K562 (cell line): Measurements from ENCODE around the gene MYO1D. TPM values are rescaled to one million over a fixed set of nuclear protein-coding genes. Genes with fewer than 3 reads are reported as not detected.

Experiments
- ATAC-seq: fragments of 200-7000 bp; cut with Tn5 transposase; 3 replicates; pipeline ENCODE4 v1.9.1; 2020; ENCODE audit warnings: moderate library complexity
- BruUV-seq: library from RNA; stranded (reverse); fragments of 400-500 nt; replicated peaks from 2 replicates; lab custom pipeline; 2021; lab: Mats Ljungman, UMichigan
- CTCF ChIA-PET: fragments of 300-600 bp; formaldehyde crosslinking; extraction: SDS; loops from one replicate; lab custom pipeline; 2021; ENCODE audit warnings: low intra/inter-chr PET ratio; lab: Yijun Ruan, JAX
- POLR2A ChIA-PET: fragments of 300-600, 350-650 bp; sonication (Branson Sonifier 250); formaldehyde crosslinking; extraction: SDS; loops from one replicate; lab custom pipeline; 2021; ENCODE audit warnings: antibody characterized with exemption, inconsistent platforms; lab: Yijun Ruan, JAX
- DNase-seq, 4 experiments: peaks; one replicate each; pipeline versions ENCODE4 v3.0.0 to v3.0.0-alpha.2; 2011 to 2018; ENCODE audit warnings: low spot score in 3 of 4, mixed read lengths in 3 of 4; ENCODE audit errors: extremely low read depth in 1 of 4
- FAIRE-seq: peaks from 2 replicates; lab custom pipeline; 2011; peaks lifted over from hg19 to GRCh38; lab: Jason Lieb, UNC
- H2AFZ ChIP-seq: 2 replicates; pipeline ENCODE4 v1.6.0; 2011; ENCODE audit warnings: low read depth, low read length, control low read depth, inconsistent platforms
- H3K27ac ChIP-seq: fragments of 200-600 bp; 3 replicates; pipeline ENCODE4 v1.8.0; 2011; ENCODE audit warnings: low read depth, mild to moderate bottlenecking, control low read depth, inconsistent platforms, low read length, moderate library complexity, mixed read lengths; ENCODE audit errors: extremely low read depth
- H3K27me3 ChIP-seq, 2 experiments: fragments of 300-600 bp in 1 of 2; 2 replicates in 1 of 2; 3 replicates in 1 of 2; pipeline versions ENCODE4 v1.6.0 to v1.8.0; 2011; ENCODE audit warnings: inconsistent platforms in 2 of 2, low read length in 2 of 2, mild to moderate bottlenecking in 1 of 2, mixed read lengths in 1 of 2, moderate library complexity in 1 of 2; ENCODE audit not compliant: control insufficient read depth in 2 of 2, insufficient read depth in 2 of 2
- H3K36me3 ChIP-seq: fragments of 300-600 bp; 3 replicates; pipeline ENCODE4 v1.8.0; 2011; ENCODE audit warnings: mild to moderate bottlenecking, low read length, inconsistent platforms; ENCODE audit not compliant: control insufficient read depth, insufficient read depth
- H3K4me1 ChIP-seq, 2 experiments: fragments of 200-600 bp in 1 of 2; replicated peaks in 1 of 2; 2 replicates in 1 of 2; 3 replicates in 1 of 2; pipeline versions ENCODE4 v1.5.1 to v1.8.0; 2011; ENCODE audit warnings: inconsistent platforms in 2 of 2, low read length in 2 of 2, mild to moderate bottlenecking in 1 of 2, mixed read lengths in 1 of 2, moderate library complexity in 1 of 2; ENCODE audit not compliant: control insufficient read depth in 2 of 2, insufficient read depth in 2 of 2
- H3K4me2 ChIP-seq: 2 replicates; pipeline ENCODE4 v1.6.1; 2011; ENCODE audit warnings: low read length, control low read depth, inconsistent platforms, mixed read lengths; ENCODE audit not compliant: insufficient read depth
- H3K4me3 ChIP-seq: fragments of 200-600 bp; sonication (generic), shearing (Covaris generic); 2 replicates; pipeline ENCODE4 v1.5.1; 2016; ENCODE audit warnings: control low read depth, inconsistent platforms
- H3K79me2 ChIP-seq: fragments of 200-600 bp; 3 replicates; pipeline ENCODE4 v1.8.0; 2011; ENCODE audit warnings: low read length, inconsistent platforms; ENCODE audit not compliant: control insufficient read depth, insufficient read depth
- H3K9ac ChIP-seq, 2 experiments: 2 replicates each; pipeline versions ENCODE4 v1.6.0 to v1.6.1; 2011; ENCODE audit warnings: low read depth in 2 of 2, low read length in 2 of 2, control low read depth in 1 of 2, inconsistent platforms in 1 of 2, mild to moderate bottlenecking in 1 of 2, mixed read lengths in 1 of 2; ENCODE audit not compliant: insufficient read depth in 1 of 2
- H3K9me1 ChIP-seq: one replicate; pipeline ENCODE4 v1.6.0; 2011; ENCODE audit warnings: inconsistent platforms, mild to moderate bottlenecking, low read length, moderate library complexity; ENCODE audit not compliant: control insufficient read depth, insufficient read depth
- H3K9me3 ChIP-seq: replicated peaks from 2 replicates; pipeline ENCODE4 v1.5.1; 2011; ENCODE audit warnings: low read depth, low read length, inconsistent platforms; ENCODE audit not compliant: control insufficient read depth, insufficient read depth
- H4K20me1 ChIP-seq: replicated peaks from 2 replicates; pipeline ENCODE4 v1.6.1; 2011; ENCODE audit warnings: low read length, inconsistent platforms, mixed read lengths; ENCODE audit not compliant: control insufficient read depth, insufficient read depth
- CHD2 ChIP-seq: IDR thresholded peaks from 2 replicates; pipeline ENCODE4 v1.6.1; 2011; ENCODE audit warnings: low read depth, low read length
- FOSL1 ChIP-seq: fragments of 200-800 bp; sonication (Bioruptor generic); conservative IDR thresholded peaks from 2 replicates; pipeline ENCODE4 v1.6.1; 2016; ENCODE audit warnings: missing genetic modification characterization, missing compliant biosample characterization
- HDAC8 ChIP-seq: fragments of 450-650 bp; IDR thresholded peaks from 2 replicates; pipeline ENCODE4 v1.6.1; 2016; ENCODE audit warnings: mild to moderate bottlenecking, missing genetic modification characterization, moderate library complexity, missing compliant biosample characterization
- MAFK ChIP-seq: IDR thresholded peaks from 2 replicates; pipeline ENCODE4 v1.6.1; 2011; ENCODE audit warnings: low read length, improper control_type of control experiment
- SIN3B ChIP-seq: fragments of 450-650 bp; IDR thresholded peaks from 2 replicates; pipeline ENCODE4 v1.6.1; 2017; ENCODE audit warnings: low read depth, mild to moderate bottlenecking, moderate library complexity
- SMARCB1 ChIP-seq: IDR thresholded peaks from 2 replicates; pipeline ENCODE4 v1.6.1; 2011; ENCODE audit warnings: improper control_type of control experiment, low read depth; ENCODE audit not compliant: insufficient read length
- SPI1 ChIP-seq: IDR thresholded peaks from 2 replicates; pipeline ENCODE4 v1.6.1; 2011; ENCODE audit warnings: low read depth, low read length, control low read depth, borderline replicate concordance
- TCF7 ChIP-seq: sonication (generic); IDR thresholded peaks from 2 replicates; pipeline ENCODE4 v1.6.1; 2016; ENCODE audit warnings: antibody characterized with exemption, borderline replicate concordance
- ZNF239 ChIP-seq: fragments of 250-450 bp; sonication (Bioruptor Pico); IDR thresholded peaks from 2 replicates; pipeline ENCODE4 v1.4.0; 2020; ENCODE audit warnings: mild to moderate bottlenecking
- WGBS: fragments of 100-300 bp; shearing (Covaris generic); methylation state at CpG from one replicate; pipeline ENCODE4 v1.1.6; 2016; ENCODE audit warnings: low coverage, mixed read lengths; ENCODE audit not compliant: insufficient coverage; ENCODE audit errors: missing lambda C conversion rate; 5-methylcytosine and 5-hydroxymethylcytosine counted together
- in situ Hi-C: fragments of 300-500 bp; cut with MboI; formaldehyde crosslinking; loops from 4 replicates; pipeline ENCODE4 v1.15.0; 2018; ENCODE audit warnings: inconsistent platforms, mixed read lengths
- intact Hi-C: fragments of 100-400 bp; cut with micrococcal nuclease; formaldehyde crosslinking; loops from 2 replicates; pipeline ENCODE4 v1.14.2; 2022
- polyA plus RNA-seq, 8 experiments: library from polyadenylated mRNA; depleted of rRNA in 4 of 8; stranded (reverse) in 5 of 8; unstranded in 3 of 8; fragments of >200 nt; fragmentation: Nextera tagmentation in 2 of 8; fragmentation: Illumina TruSeq in 1 of 8; extraction: Ambion mirVana in 2 of 8; extraction: Trizol in 1 of 8; gene quantifications; 2 replicates each; pipeline versions ENCODE4 v1.2.1 to v1.2.3, GENCODE V29; 2011 to 2014; ENCODE audit warnings: inconsistent platforms in 1 of 8, missing spikeins in 1 of 8
- total RNA-seq, 7 experiments: library from RNA; depleted of rRNA in 6 of 7; stranded (reverse); fragments of >200 nt in 6 of 7; fragmentation: Illumina TruSeq in 2 of 7; extraction: Trizol in 2 of 7; gene quantifications; 2 replicates each; pipeline versions ENCODE4 v1.2.1 to v1.2.3, GENCODE V29; 2011 to 2021; ENCODE audit warnings: low replicate concordance in 1 of 7
- TF ChIP-seq, protein P1 (sequence below): sonication (generic); IDR thresholded peaks from 2 replicates; pipeline ENCODE4 v1.6.1; 2016
- TF ChIP-seq, protein P2 (sequence below), 2 experiments: fragments of 450-650 bp in 1 of 2; sonication (generic) in 1 of 2; formaldehyde crosslinking in 1 of 2; IDR thresholded peaks; 2 replicates each; pipeline versions ENCODE4 v1.7.1 to v1.9.0; 2016 to 2022; ENCODE audit warnings: inconsistent platforms in 1 of 2, mild to moderate bottlenecking in 1 of 2, missing genetic modification reagents in 1 of 2

MYO1D gene
- total and polyA plus RNA-seq, 9 of the 15 experiments (the other 6 are each of a cell fraction or from before 2014, with no cell fraction given), result 2.1 to 71.2 (median 45.4) TPM

DNA sequence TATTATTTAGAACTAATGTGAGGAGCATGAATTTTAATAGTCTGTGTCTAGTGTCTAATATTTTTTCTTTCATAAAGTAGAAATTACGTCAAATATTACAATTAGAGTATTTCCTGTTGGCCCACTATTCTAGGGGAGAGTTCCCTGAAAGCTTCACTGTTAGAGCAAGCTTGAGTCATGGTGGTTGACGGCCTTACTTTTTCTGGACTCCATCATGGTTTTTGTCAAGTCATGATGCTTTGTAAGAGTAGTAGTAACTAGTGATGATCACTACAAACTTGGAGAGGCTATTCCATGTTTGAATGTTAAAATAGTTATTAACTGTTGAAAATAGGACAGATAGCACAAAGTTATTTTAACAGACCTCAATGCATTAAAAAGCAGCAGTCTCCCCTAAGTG lies 431.0 kb downstream of the MYO1D start (continued):
- TF ChIP-seq, protein P1, sequence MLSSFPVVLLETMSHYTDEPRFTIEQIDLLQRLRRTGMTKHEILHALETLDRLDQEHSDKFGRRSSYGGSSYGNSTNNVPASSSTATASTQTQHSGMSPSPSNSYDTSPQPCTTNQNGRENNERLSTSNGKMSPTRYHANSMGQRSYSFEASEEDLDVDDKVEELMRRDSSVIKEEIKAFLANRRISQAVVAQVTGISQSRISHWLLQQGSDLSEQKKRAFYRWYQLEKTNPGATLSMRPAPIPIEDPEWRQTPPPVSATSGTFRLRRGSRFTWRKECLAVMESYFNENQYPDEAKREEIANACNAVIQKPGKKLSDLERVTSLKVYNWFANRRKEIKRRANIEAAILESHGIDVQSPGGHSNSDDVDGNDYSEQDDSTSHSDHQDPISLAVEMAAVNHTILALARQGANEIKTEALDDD, result peak; percentile 89
- no peak for TF ChIP-seq SIN3B
- no peak for TF ChIP-seq TCF7
- TF ChIP-seq CHD2, result no peak
- TF ChIP-seq MAFK, result peak; percentile 81
- TF ChIP-seq ZNF239 (CRISPR knock-in tag), result no peak

DNA sequence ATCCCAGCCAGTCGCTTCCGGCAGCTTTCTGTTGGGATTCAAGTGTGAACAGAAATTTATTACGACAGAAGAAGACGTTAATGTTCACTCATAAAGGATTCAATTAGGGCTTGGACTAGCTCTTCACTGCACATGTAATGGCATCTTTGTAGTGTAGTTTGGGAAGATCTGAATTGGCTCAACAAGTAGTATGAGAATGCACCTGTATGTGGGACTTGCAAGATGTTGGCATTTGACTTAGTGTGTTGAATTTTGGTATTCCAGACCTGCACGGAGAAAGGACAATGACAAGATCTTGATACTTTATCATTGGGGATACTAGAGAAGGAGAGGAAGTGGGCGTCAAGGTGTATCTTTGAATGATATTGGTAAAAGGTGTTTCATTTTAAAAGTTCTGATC lies 431.4 kb downstream of the MYO1D start:
- CTCF ChIA-PET, result no interaction called here
- in situ Hi-C loops, result no loop called here

More for the DNA sequence above, 431.4 kb downstream of the MYO1D start:
- BruUV-seq, result TSS peak; percentile 52
- peaks cover 56% of the 10 kb centered on the region for H3K36me3 ChIP-seq
- intact Hi-C loops, result loop anchor here (2.0 to 10.0 kb wide), 2 partner anchors 71 to 103 kb away; partner anchors contain the start of gene C17orf75
- TF ChIP-seq FOSL1 (tag), result 0 out of 2 replicates have a peak, but pooled peaks have one; percentile 5
- TF ChIP-seq SPI1, result peak; percentile 37; the same call in 1 of the 2 replicates
- TF ChIP-seq, protein P2, sequence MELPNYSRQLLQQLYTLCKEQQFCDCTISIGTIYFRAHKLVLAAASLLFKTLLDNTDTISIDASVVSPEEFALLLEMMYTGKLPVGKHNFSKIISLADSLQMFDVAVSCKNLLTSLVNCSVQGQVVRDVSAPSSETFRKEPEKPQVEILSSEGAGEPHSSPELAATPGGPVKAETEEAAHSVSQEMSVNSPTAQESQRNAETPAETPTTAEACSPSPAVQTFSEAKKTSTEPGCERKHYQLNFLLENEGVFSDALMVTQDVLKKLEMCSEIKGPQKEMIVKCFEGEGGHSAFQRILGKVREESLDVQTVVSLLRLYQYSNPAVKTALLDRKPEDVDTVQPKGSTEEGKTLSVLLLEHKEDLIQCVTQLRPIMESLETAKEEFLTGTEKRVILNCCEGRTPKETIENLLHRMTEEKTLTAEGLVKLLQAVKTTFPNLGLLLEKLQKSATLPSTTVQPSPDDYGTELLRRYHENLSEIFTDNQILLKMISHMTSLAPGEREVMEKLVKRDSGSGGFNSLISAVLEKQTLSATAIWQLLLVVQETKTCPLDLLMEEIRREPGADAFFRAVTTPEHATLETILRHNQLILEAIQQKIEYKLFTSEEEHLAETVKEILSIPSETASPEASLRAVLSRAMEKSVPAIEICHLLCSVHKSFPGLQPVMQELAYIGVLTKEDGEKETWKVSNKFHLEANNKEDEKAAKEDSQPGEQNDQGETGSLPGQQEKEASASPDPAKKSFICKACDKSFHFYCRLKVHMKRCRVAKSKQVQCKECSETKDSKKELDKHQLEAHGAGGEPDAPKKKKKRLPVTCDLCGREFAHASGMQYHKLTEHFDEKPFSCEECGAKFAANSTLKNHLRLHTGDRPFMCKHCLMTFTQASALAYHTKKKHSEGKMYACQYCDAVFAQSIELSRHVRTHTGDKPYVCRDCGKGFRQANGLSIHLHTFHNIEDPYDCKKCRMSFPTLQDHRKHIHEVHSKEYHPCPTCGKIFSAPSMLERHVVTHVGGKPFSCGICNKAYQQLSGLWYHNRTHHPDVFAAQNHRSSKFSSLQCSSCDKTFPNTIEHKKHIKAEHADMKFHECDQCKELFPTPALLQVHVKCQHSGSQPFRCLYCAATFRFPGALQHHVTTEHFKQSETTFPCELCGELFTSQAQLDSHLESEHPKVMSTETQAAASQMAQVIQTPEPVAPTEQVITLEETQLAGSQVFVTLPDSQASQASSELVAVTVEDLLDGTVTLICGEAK (IDR thresholded peaks at IDR 0.05), result peak; percentile 7; the same call in 1 of the 2 replicates
- TF ChIP-seq, protein P2 (CRISPR knock-in tag; IDR thresholded peaks at IDR 0.05), result no peak
- peak; percentile 71 for TF ChIP-seq SMARCB1
- no peak for TF ChIP-seq HDAC8 (tag)
- TF ChIP-seq, all 486 proteins: peak for 4
- Histone ChIP-seq H3K4me1 (peaks cover 11 to 17% of the 10 kb centered on the region in 2 experiments; a peak in 4 of 5 replicates), H3K27me3 (no peaks in the 10 kb centered on the region), H2AFZ (no peak overlapping the region), H3K27ac (peak overlapping the region; percentile 95), H3K9ac (peak overlapping the region; percentile 98 to 99), H4K20me1 (peaks cover 8% of the 10 kb centered on the region; the same call in 1 of the 2 replicates), H3K79me2 (peaks cover 61% of the 10 kb centered on the region), H3K4me2 (peak overlapping the region; percentile 94), H3K4me3 (peak overlapping the region; percentile 99), H3K9me3 (no peaks in the 10 kb centered on the region), H3K9me1 (no peaks in the 10 kb centered on the region)
- POLR2A ChIA-PET, result interaction anchor here (0.6 to 1.6 kb wide), 3 partner anchors 16 to 415 kb away, joined by 3 to 8 read pairs (median 5); no protein-coding TSS in a partner anchor
- no peak for ATAC-seq
- DNase-seq, result no peak
- FAIRE-seq, result peak; percentile 26
- WGBS, result 1% methylated on average over 6 of the region's 6 CpGs
